ENCODE measurements around the gene EIF2AK3.

- no peak for TF ChIP-seq POLR2A (IDR thresholded peaks at IDR 0.05)
- TF ChIP-seq CTCF (IDR thresholded peaks at IDR 0.05) = no peak
- no peak for TF ChIP-seq EP300 (IDR thresholded peaks at IDR 0.05)
These were observed 83.7 kb downstream of the EIF2AK3 start for GRCh38 chr2:88543541-88544057.

Data from stomach (tissue), 4 donors.